Measurements from ENCODE around the gene ERCC5. TPM values are rescaled to one million over a fixed set of nuclear protein-coding genes. Genes with fewer than 3 reads are reported as not detected.
A peak's percentile ranks its signal among the peaks of the same experiment; 100 is the strongest.

Gene ERCC5
- total and polyA plus RNA-seq, 9 of the 15 experiments (the other 6 are each of a cell fraction or from before 2014, with no cell fraction given), result 7.4 to 43.1 (median 33.9) TPM

- TF ChIP-seq MAFG (tag; conservative IDR thresholded peaks at IDR 0.05) (no peak), NFYB (IDR thresholded peaks at IDR 0.05; ENCODE audit: extremely low read depth, insufficient read length) (no peak), KAT8 (IDR thresholded peaks at IDR 0.05; ENCODE audit: low read depth) (no peak), BRF2 (IDR thresholded peaks at IDR 0.05; ENCODE audit: borderline replicate concordance, insufficient read depth, insufficient read length) (no peak), E4F1 (CRISPR knock-in tag; IDR thresholded peaks at IDR 0.05; ENCODE audit: borderline replicate concordance) (no peak), CGGBP1 (CRISPR knock-in tag; IDR thresholded peaks at IDR 0.05) (no peak), U2AF2 (optimal IDR thresholded peaks at IDR 0.05; ENCODE audit: low read depth, low read length) (no peak), ZNF436 (CRISPR knock-in tag; IDR thresholded peaks at IDR 0.05) (no peak), ZNF766 (CRISPR knock-in tag; conservative IDR thresholded peaks at IDR 0.05) (no peak), RBM39 (optimal IDR thresholded peaks at IDR 0.05; ENCODE audit: low read depth, low read length) (no peak), NR4A1 (CRISPR knock-in tag; IDR thresholded peaks at IDR 0.05) (no peak), NR4A1 (tag; IDR thresholded peaks at IDR 0.05) (no peak), ZC3H4 (CRISPR knock-in tag; IDR thresholded peaks at IDR 0.05; ENCODE audit: borderline replicate concordance) (no peak), ZNF639 (CRISPR knock-in tag; conservative IDR thresholded peaks at IDR 0.05 in 1 of 2, IDR thresholded peaks at IDR 0.05 in 1 of 2) (peak in 1 of 2 experiments; percentile 80; a peak in 2 of 4 replicates), ZNF717 (CRISPR knock-in tag; IDR thresholded peaks at IDR 0.05) (no peak), HMG20B (CRISPR knock-in tag; IDR thresholded peaks at IDR 0.05) (no peak), AFF1 (IDR thresholded peaks at IDR 0.05; ENCODE audit: low read depth in 1 of 2, partially characterized antibody in 2 of 2) (peak in 1 of 2 experiments; percentile 15), L3MBTL2 (IDR thresholded peaks at IDR 0.05) (peak; percentile 87), ZNF121 (CRISPR knock-in tag; conservative IDR thresholded peaks at IDR 0.05) (no peak)
These were observed at the start of gene ERCC5 (continued) for GRCh38 chr13:102845630-102846260.

Measured in K562 (cell line).